GM12874 (cell line): ENCODE measurements around the gene SRMS.

Experiments
- TF ChIP-seq, protein P1 (sequence below): IDR thresholded peaks from 2 replicates; pipeline ENCODE4 v1.5.1; 2011; ENCODE audit warnings: low read depth, mild to moderate bottlenecking, control low read depth, low read length, moderate library complexity; ENCODE audit not compliant: insufficient read depth

SRMS gene

GRCh38 chr20:63544241-63544957 is 3.1 kb downstream of the SRMS start:
- TF ChIP-seq, protein P1, sequence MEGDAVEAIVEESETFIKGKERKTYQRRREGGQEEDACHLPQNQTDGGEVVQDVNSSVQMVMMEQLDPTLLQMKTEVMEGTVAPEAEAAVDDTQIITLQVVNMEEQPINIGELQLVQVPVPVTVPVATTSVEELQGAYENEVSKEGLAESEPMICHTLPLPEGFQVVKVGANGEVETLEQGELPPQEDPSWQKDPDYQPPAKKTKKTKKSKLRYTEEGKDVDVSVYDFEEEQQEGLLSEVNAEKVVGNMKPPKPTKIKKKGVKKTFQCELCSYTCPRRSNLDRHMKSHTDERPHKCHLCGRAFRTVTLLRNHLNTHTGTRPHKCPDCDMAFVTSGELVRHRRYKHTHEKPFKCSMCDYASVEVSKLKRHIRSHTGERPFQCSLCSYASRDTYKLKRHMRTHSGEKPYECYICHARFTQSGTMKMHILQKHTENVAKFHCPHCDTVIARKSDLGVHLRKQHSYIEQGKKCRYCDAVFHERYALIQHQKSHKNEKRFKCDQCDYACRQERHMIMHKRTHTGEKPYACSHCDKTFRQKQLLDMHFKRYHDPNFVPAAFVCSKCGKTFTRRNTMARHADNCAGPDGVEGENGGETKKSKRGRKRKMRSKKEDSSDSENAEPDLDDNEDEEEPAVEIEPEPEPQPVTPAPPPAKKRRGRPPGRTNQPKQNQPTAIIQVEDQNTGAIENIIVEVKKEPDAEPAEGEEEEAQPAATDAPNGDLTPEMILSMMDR, result no peak

DNA sequence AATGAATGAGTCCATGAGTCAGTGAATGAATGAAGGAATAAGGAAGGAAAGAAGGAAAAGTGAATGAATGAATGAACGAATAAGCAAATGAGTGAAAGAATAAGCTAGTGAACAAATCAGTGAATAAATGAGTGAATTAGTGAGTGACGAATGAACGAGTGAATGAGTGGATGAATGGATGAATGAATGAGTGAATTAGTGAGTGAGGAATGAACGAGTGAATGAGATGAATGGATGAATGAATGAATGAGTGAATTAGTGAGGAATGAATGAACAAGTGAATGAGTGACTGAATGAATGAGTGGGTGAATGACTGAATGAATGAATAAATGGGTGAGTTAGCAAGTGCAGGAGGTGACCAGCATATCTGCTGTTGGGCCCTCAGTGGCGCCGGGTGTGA is 3.8 kb downstream of the SRMS start:
- TF ChIP-seq, protein P1, result no peak

DNA sequence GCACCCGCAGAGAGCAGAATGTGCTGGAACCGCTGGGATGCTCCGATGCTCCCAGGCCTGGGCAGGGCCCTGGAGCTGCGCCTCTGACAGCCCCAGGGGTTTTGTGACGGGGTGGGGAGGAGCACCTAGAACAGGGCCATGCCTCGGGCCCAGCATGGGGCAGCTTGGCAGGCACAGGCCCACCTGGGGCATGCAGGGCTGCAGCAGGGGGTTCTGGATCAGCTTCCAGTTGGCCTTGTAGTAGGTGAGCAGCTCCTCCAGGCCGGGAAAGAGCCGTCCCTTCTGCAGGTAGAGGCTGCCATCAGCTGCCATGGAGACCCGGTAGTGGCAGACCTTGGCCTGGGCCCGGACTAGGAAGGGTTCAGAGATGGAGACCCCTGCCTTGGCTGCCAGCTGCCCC is 4.4 kb downstream of the SRMS start:
- TF ChIP-seq, protein P1, result no peak

- TF ChIP-seq, protein P1, result no peak
These were observed 4.9 kb downstream of the SRMS start for GRCh38 chr20:63542696-63543095.

GRCh38 chr20:63542031-63542559 is 5.5 kb downstream of the SRMS start:
- TF ChIP-seq, protein P1, result no peak

GRCh38 chr20:63541371-63541770 is 6.2 kb downstream of the SRMS start:
- TF ChIP-seq, protein P1, result no peak

DNA sequence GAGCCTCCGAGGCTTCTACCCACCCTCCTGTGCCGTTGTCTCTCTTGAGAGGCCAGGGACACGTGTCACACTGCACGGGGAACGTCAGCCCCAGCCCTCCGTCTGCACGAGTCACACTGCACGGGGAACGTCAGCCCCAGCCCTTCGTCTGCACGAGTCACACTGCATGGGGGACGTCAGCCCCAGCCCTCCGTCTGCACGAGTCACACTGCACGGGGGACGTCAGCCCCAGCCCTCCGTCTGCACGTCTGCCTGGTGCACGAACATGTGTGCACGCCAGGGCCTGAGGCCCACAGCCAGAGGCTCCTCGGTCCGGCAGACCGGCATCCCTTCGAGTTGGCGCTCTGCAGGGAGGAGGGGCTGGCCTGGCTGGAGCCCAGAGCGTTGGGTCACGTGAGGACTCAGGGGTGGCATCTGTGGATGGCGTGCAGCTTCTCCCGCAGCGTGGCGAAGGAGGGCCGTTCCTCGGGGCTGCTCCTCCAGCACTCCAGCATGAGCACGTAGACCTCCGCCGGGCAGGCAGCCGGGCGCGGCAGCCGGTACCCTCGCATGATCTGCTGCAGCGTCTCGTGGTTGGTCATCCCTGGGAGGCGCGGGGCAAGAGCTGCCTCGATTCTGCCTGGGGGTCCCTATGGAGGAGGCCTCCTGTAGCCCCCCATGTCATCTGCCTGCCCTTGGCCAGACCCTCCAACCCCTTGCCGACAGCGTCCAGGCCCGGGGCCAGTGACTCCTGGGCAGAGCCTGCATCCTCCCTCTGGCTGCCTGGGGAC is 6.9 kb downstream of the SRMS start:
- TF ChIP-seq, protein P1, result no peak
